Astrocyte of the hippocampus (primary cell): ENCODE measurements around the gene FADD.

Experiments used
- DNase-seq: peaks from one replicate; pipeline ENCODE4 v3.0.0; 2011; ENCODE audit warnings: low read depth, low spot score

The FADD gene

GRCh38 chr11:70202920-70203750 lies at the start of gene FADD:
Gene FADD (plus strand): TSS chr11:70203296. CDS start chr11:70203460, 164 bp downstream.
- peak; percentile 97 for DNase-seq

GRCh38 chr11:70155386-70155785 lies 47.7 kb upstream of the FADD start:
- DNase-seq: peak; percentile 69

GRCh38 chr11:70156291-70157037 lies 46.6 kb upstream of the FADD start:
- DNase-seq: no peak

DNA sequence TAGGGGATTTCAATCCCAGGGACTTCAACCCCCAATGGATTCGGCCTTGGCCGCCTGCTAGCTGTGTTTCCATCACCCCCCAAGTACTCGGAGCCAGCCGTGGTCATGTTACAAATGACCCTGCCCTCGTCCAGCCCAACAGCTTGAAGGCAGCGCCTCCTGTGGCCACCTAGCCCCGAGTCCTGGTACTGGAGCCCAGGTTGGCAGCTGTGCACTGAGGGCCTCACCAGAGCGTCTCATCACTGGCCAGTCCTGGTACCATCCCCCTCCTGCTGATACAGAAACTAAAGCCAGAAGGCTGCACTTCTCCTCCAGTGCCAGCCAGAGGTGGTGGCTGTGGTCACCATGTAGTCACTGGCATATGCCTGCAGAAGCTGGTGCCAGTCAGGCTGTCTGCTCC lies 44.9 kb upstream of the FADD start:
- DNase-seq: peak; percentile 54

GRCh38 chr11:70158757-70159389 lies 44.2 kb upstream of the FADD start:
- no peak for DNase-seq

- DNase-seq: peak; percentile 94
Observed at GRCh38 chr11:70159627-70160570, 43.2 kb upstream of the FADD start.

- DNase-seq: no peak
Observed at GRCh38 chr11:70161043-70161625, 42.0 kb upstream of the FADD start.

DNA sequence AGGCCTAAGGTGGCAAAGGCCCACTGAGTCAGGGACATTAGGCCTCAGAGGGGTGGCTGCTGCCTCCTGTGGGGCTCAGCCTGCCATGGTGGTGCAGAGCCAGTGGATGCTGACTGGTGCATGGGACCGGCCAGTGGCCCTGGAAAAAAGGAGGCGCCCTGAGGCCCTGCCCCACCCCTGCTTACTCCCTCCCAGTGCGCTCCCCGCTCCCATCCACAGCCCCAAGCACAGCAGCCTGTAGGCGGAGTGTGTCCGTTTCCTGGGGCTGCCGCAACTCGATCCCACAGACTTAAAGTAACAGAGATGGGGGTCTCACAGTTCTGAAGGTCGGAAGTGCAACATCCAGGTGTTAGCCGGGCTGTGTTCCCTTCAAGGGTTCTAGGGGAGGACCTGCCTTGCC lies 38.4 kb upstream of the FADD start:
- DNase-seq: no peak

GRCh38 chr11:70167120-70167519 lies 36.0 kb upstream of the FADD start:
- no peak for DNase-seq

DNA sequence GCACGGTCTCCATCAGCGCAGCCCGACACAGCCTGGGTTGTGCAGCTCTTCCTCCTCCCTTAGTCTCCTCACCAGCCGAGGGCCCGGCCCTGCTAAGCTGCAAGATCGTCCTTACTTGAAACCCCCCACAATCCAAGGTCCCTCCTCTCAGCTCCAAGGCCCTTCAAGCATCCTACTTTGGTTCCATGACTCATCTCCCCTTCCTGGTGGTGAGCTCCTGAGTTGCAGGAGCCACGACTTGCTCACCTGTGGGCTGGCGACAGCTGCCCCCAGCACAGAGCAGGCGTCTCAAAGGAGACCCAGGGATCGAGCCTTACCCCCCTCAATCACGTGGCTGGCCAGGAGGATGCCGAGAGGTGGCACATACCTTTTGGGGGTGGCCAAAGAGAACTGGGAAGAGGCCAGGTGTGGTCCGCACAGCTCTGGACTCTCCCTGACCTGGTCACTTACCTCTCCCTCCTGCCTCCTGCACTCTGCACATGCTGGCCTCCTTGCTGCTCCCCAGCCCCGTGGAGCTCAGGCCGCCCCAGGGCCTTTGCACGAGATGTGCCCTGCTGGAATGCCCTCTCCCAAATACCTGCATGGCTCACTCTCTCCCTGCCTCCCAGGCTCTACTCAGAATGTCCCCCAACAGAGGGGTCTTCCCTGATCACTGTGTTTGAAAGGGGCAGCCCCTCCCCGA lies 35.2 kb upstream of the FADD start:
- DNase-seq: no peak

- no peak for DNase-seq
Observed at GRCh38 chr11:70168405-70168754, 34.7 kb upstream of the FADD start.

GRCh38 chr11:70169127-70169526 lies 34.0 kb upstream of the FADD start:
- no peak for DNase-seq

DNA sequence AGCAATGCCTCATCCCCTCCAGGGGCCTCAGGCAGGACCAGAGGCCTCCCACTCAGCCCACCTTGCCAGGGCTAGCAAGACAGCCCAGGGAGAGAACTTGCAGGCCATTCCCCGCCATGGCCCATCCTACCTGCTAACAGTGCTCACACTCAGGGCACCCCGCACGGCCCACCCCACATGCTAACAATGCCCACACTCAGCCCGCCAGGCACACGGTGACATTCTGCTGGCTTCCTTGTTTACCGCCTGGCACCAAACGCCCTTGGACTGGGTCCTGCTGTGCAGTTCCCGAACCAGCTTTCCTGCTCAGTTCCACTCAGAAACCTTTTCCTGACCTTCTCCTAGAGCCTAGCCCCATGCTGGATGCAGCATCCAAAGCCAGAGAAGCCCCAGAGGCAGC lies 33.5 kb upstream of the FADD start:
- DNase-seq: no peak

DNA sequence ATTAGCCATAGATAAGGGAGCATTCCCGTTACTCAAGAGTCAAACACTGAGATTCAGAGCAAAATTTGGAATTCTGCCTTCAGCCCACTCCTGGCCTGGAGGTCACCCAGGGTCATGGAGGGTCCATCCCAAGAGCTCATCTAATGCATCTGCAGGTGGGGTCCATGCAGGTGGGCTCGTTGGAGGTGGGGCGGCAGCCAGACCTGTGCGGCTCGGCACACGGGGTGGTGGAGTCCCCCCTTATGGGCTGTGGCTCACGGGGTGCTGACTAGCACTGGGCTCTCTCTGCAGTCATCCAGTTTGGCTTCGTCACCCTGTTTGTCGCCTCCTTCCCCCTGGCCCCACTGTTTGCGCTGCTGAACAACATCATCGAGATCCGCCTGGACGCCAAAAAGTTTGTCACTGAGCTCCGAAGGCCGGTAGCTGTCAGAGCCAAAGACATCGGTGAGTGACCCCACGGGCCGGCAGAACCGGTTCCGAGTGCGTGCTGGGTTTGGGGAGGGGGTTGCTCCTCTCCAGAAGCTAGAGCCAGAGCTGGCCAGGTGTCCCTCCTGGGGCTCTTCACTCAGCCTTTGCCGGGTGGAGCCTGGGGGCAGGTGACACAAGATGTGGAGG lies 32.4 kb upstream of the FADD start:
- DNase-seq: no peak

- no peak for DNase-seq
Observed at GRCh38 chr11:70173018-70173417, 30.1 kb upstream of the FADD start.

GRCh38 chr11:70174547-70175235 lies 28.4 kb upstream of the FADD start:
- no peak for DNase-seq

DNA sequence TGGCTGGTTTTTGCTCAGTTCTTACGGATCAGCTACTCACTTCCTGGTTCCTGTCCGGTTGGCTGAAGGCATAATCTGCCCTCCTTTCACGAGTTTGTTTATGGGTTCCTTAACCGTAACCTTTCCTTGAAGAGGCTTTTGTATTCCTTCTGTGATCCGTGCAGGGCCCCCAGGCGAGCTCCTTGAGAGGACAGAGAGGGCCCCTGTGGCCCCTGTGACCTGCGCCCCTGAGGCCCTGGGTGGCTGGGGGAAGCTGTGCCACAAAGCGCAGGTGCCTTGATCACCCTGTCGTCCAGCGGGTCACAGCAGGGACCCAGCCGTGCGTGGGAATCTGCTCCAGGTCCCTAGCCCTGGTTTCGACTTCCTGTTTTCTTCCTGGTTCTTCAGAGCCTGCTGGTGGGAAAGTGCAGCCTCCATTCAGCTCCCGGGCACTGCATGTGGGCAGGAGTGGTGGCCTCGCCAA lies 27.8 kb upstream of the FADD start:
- DNase-seq: no peak

GRCh38 chr11:70176940-70177689 lies 26.0 kb upstream of the FADD start:
- no peak for DNase-seq

GRCh38 chr11:70180906-70181305 lies 22.2 kb upstream of the FADD start:
- DNase-seq: no peak
